DOHH2 (cell line): Measurements from ENCODE around the gene PARP8.

ENCODE experiments used
- EZH2phosphoT487 ChIP-seq: fragments of 200-600 bp; sonication (generic); IDR thresholded peaks from 2 replicates; pipeline ENCODE4 v1.6.1; 2017; ENCODE audit warnings: borderline replicate concordance, mild to moderate bottlenecking, antibody characterized with exemption, low read length, moderate library complexity, mixed read lengths
- TF ChIP-seq, protein P1 (sequence below): fragments of 200-600 bp; sonication (generic); IDR thresholded peaks from one replicate; pipeline ENCODE4 v1.5.1; 2014; ENCODE audit warnings: antibody characterized with exemption, mild to moderate bottlenecking, low read depth, low read length; ENCODE audit not compliant: poor library complexity, severe bottlenecking

GRCh38 chr5:50720061-50720710 is 53.7 kb downstream of the PARP8 start:
- TF ChIP-seq, protein P1, sequence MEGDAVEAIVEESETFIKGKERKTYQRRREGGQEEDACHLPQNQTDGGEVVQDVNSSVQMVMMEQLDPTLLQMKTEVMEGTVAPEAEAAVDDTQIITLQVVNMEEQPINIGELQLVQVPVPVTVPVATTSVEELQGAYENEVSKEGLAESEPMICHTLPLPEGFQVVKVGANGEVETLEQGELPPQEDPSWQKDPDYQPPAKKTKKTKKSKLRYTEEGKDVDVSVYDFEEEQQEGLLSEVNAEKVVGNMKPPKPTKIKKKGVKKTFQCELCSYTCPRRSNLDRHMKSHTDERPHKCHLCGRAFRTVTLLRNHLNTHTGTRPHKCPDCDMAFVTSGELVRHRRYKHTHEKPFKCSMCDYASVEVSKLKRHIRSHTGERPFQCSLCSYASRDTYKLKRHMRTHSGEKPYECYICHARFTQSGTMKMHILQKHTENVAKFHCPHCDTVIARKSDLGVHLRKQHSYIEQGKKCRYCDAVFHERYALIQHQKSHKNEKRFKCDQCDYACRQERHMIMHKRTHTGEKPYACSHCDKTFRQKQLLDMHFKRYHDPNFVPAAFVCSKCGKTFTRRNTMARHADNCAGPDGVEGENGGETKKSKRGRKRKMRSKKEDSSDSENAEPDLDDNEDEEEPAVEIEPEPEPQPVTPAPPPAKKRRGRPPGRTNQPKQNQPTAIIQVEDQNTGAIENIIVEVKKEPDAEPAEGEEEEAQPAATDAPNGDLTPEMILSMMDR = no peak
- no peak for TF ChIP-seq EZH2phosphoT487
